Measurements from ENCODE around the gene YKT6.

The YKT6 gene

GRCh38 chr7:44232396-44232795, 31.6 kb downstream of the YKT6 start:
- Histone ChIP-seq H3K9ac (no peak overlapping the region), H3K4me3 (ENCODE audit: low read depth, low read length) (no peak overlapping the region), H3K9me3 (ENCODE audit: control insufficient read depth, low read length) (no peaks in the 10 kb centered on the region), H2AFZ (no peak overlapping the region), H3K36me3 (ENCODE audit: control insufficient read depth, insufficient read depth, low read length) (no peaks in the 10 kb centered on the region), H3K4me1 (no peaks in the 10 kb centered on the region), H3K27me3 (ENCODE audit: control insufficient read depth, insufficient read depth, low read length) (no peaks in the 10 kb centered on the region), H3K27ac (no peak overlapping the region), H3K4me2 (ENCODE audit: low read length) (no peak overlapping the region), H3K79me2 (no peaks in the 10 kb centered on the region)
- no peak for TF ChIP-seq CTCF (IDR thresholded peaks at IDR 0.05)

- no peaks in the 10 kb centered on the region for H3K79me2 ChIP-seq
- H3K9ac ChIP-seq = no peak overlapping the region
- no peak for TF ChIP-seq CTCF (IDR thresholded peaks at IDR 0.05)
- no peak overlapping the region for H3K4me3 ChIP-seq (ENCODE audit: low read depth, low read length)
- no peak overlapping the region for H2AFZ ChIP-seq
- H3K27me3 ChIP-seq (ENCODE audit: control insufficient read depth, insufficient read depth, low read length) = no peaks in the 10 kb centered on the region
- H3K4me1 ChIP-seq = no peaks in the 10 kb centered on the region
- H3K27ac ChIP-seq = no peak overlapping the region
- no peaks in the 10 kb centered on the region for H3K9me3 ChIP-seq (ENCODE audit: control insufficient read depth, low read length)
- H3K36me3 ChIP-seq (ENCODE audit: control insufficient read depth, insufficient read depth, low read length) = no peaks in the 10 kb centered on the region
- H3K4me2 ChIP-seq (ENCODE audit: low read length) = no peak overlapping the region
Measured at GRCh38 chr7:44232901-44233715, 32.3 kb downstream of the YKT6 start.

GRCh38 chr7:44235066-44235465, 34.3 kb downstream of the YKT6 start:
- H3K36me3 ChIP-seq (ENCODE audit: control insufficient read depth, insufficient read depth, low read length) = no peaks in the 10 kb centered on the region
- TF ChIP-seq CTCF (IDR thresholded peaks at IDR 0.05) = no peak
- H3K4me1 ChIP-seq = no peaks in the 10 kb centered on the region
- no peak overlapping the region for H2AFZ ChIP-seq
- H3K9ac ChIP-seq = no peak overlapping the region
- no peak overlapping the region for H3K27ac ChIP-seq
- H3K27me3 ChIP-seq (ENCODE audit: control insufficient read depth, insufficient read depth, low read length) = no peaks in the 10 kb centered on the region
- no peaks in the 10 kb centered on the region for H3K79me2 ChIP-seq
- H3K4me3 ChIP-seq (ENCODE audit: low read depth, low read length) = no peak overlapping the region
- H3K4me2 ChIP-seq (ENCODE audit: low read length) = no peak overlapping the region
- H3K9me3 ChIP-seq (ENCODE audit: control insufficient read depth, low read length) = no peaks in the 10 kb centered on the region

- Histone ChIP-seq H3K27me3 (ENCODE audit: control insufficient read depth, insufficient read depth, low read length) (no peaks in the 10 kb centered on the region), H3K4me2 (ENCODE audit: low read length) (no peak overlapping the region), H3K27ac (no peak overlapping the region), H3K4me3 (ENCODE audit: low read depth, low read length) (no peak overlapping the region), H3K9me3 (ENCODE audit: control insufficient read depth, low read length) (no peaks in the 10 kb centered on the region), H3K36me3 (ENCODE audit: control insufficient read depth, insufficient read depth, low read length) (no peaks in the 10 kb centered on the region), H3K9ac (no peak overlapping the region), H2AFZ (no peak overlapping the region), H3K79me2 (no peaks in the 10 kb centered on the region), H3K4me1 (no peaks in the 10 kb centered on the region)
- TF ChIP-seq CTCF (IDR thresholded peaks at IDR 0.05) = no peak
Measured at GRCh38 chr7:44235582-44236332, 35.0 kb downstream of the YKT6 start.
